BLaER1 treated with 17β-estradiol and CSF1 and Interleukin-3, amounts not matched to agents 10 nM and 100 nM (cell line): Measurements from ENCODE around the gene FAU.

ENCODE experiments used
- H3K27ac ChIP-seq, 11 experiments: shearing (Covaris generic); formaldehyde crosslinking; 2 replicates each; pipeline ENCODE4 v1.8.1; 2022
- H3K27me3 ChIP-seq, 11 experiments: shearing (Covaris generic); formaldehyde crosslinking; 2 replicates each; pipeline ENCODE4 v1.8.1; 2022
- H3K36me3 ChIP-seq, 11 experiments: shearing (Covaris generic); formaldehyde crosslinking; 2 replicates each; pipeline ENCODE4 v1.8.1; 2022
- H3K4me1 ChIP-seq, 10 experiments: shearing (Covaris generic); formaldehyde crosslinking; 2 replicates each; pipeline ENCODE4 v1.8.1; 2022
- H3K4me2 ChIP-seq, 11 experiments: shearing (Covaris generic); formaldehyde crosslinking; 2 replicates each; pipeline ENCODE4 v1.8.1; 2022
- H3K4me3 ChIP-seq, 10 experiments: shearing (Covaris generic); formaldehyde crosslinking; 2 replicates each; pipeline ENCODE4 v1.8.1; 2022
- H3K9ac ChIP-seq, 11 experiments: shearing (Covaris generic); formaldehyde crosslinking; 2 replicates each; pipeline ENCODE4 v1.8.1; 2022
- H3K9me3 ChIP-seq, 11 experiments: shearing (Covaris generic); formaldehyde crosslinking; replicated peaks in 1 of 11; 2 replicates each; pipeline ENCODE4 v1.8.1; 2022
- H4K20me1 ChIP-seq, 11 experiments: shearing (Covaris generic); formaldehyde crosslinking; 2 replicates each; pipeline ENCODE4 v1.8.1; 2022
- Cebpa-rat ChIP-seq, 11 experiments: shearing (Covaris generic); IDR thresholded peaks; 2 replicates each; pipeline ENCODE4 v1.8.1; 2022

FAU gene

GRCh38 chr11:65121865-65122696 lies at the start of gene FAU, which contains the start of gene MRPL49:
FAU (minus strand) TSS chr11:65122134; CDS start chr11:65121813, 321 bp downstream.
MRPL49 (plus strand) TSS chr11:65122321; CDS start chr11:65122347, 26 bp downstream.
- Histone ChIP-seq H3K4me2 (peak within 1 kb of the TSS; percentile 85 to 98 (median 95)), H3K9ac (peak within 1 kb of the TSS; percentile 91 to 99 (median 94)), H3K4me3 (peak within 1 kb of the TSS; percentile 82 to 99 (median 89)), H4K20me1 (peaks cover 0 to 56% (median 32%) of the 10 kb centered on the region in 11 experiments; a peak in 17 of 22 replicates), H3K27me3 (no peaks in the 10 kb centered on the region), H3K9me3 (no peaks in the 10 kb centered on the region), H3K27ac (peak within 1 kb of the TSS; percentile 85 to 97 (median 93)), H3K36me3 (peaks cover 62 to 71% (median 66%) of the 10 kb centered on the region in 11 experiments), H3K4me1 (peaks cover 32 to 60% (median 46%) of the 10 kb centered on the region in 10 experiments)
- no peak for TF ChIP-seq Cebpa-rat (IDR thresholded peaks at IDR 0.05)

GRCh38 chr11:65170058-65170534 lies 48.2 kb upstream of the FAU start, which contains the start of gene SPDYC:
SPDYC (plus strand) TSS chr11:65170233; CDS start chr11:65171358, 1,125 bp downstream.
- peak within 1 kb of the TSS; percentile 1 to 57 (median 34); a peak in 15 of 22 replicates for H3K4me2 ChIP-seq
- peak within 1 kb of the TSS in 10 of 11 experiments; percentile 2 to 62 (median 47); a peak in 16 of 22 replicates for H3K9ac ChIP-seq
- H4K20me1 ChIP-seq: no peaks in the 10 kb centered on the region
- no peak for TF ChIP-seq Cebpa-rat (IDR thresholded peaks at IDR 0.05)
- H3K27me3 ChIP-seq: no peaks in the 10 kb centered on the region
- H3K4me3 ChIP-seq: no peak within 1 kb of the TSS
- peaks cover 9 to 25% (median 18%) of the 10 kb centered on the region in 10 experiments for H3K4me1 ChIP-seq
- H3K36me3 ChIP-seq: no peaks in the 10 kb centered on the region
- H3K27ac ChIP-seq: peak within 1 kb of the TSS; percentile 14 to 78 (median 57); a peak in 20 of 22 replicates
- no peaks in the 10 kb centered on the region for H3K9me3 ChIP-seq

- no peak for TF ChIP-seq Cebpa-rat (IDR thresholded peaks at IDR 0.05)
- Histone ChIP-seq H3K27me3 (no peaks in the 10 kb centered on the region), H4K20me1 (no peaks in the 10 kb centered on the region), H3K4me3 (no peak overlapping the region), H3K4me2 (peak overlapping the region in 8 of 11 experiments; percentile 2 to 57 (median 41); a peak in 12 of 22 replicates), H3K27ac (peak overlapping the region; percentile 14 to 78 (median 57); a peak in 20 of 22 replicates), H3K36me3 (no peaks in the 10 kb centered on the region), H3K9ac (peak overlapping the region in 9 of 11 experiments; percentile 14 to 62 (median 53); a peak in 15 of 22 replicates), H3K9me3 (no peaks in the 10 kb centered on the region), H3K4me1 (peaks cover 9 to 25% (median 18%) of the 10 kb centered on the region in 10 experiments)
Observed at GRCh38 chr11:65169164-65169641, 47.3 kb upstream of the FAU start.

- no peak for TF ChIP-seq Cebpa-rat (IDR thresholded peaks at IDR 0.05)
- Histone ChIP-seq H4K20me1 (no peaks in the 10 kb centered on the region), H3K27me3 (no peaks in the 10 kb centered on the region), H3K4me1 (peaks cover 9 to 25% (median 18%) of the 10 kb centered on the region in 10 experiments), H3K9me3 (no peaks in the 10 kb centered on the region), H3K4me2 (no peak overlapping the region), H3K9ac (no peak overlapping the region), H3K4me3 (no peak overlapping the region), H3K27ac (no peak overlapping the region), H3K36me3 (no peaks in the 10 kb centered on the region)
Observed at GRCh38 chr11:65167656-65168055, 45.7 kb upstream of the FAU start.

- TF ChIP-seq Cebpa-rat (IDR thresholded peaks at IDR 0.05): no peak
- no peaks in the 10 kb centered on the region for H3K9me3 ChIP-seq
- H3K27me3 ChIP-seq: no peaks in the 10 kb centered on the region
- H3K27ac ChIP-seq: no peak overlapping the region
- H3K4me1 ChIP-seq: peaks cover 9 to 25% (median 18%) of the 10 kb centered on the region in 10 experiments
- H4K20me1 ChIP-seq: no peaks in the 10 kb centered on the region
- H3K36me3 ChIP-seq: no peaks in the 10 kb centered on the region
- H3K9ac ChIP-seq: no peak overlapping the region
- no peak overlapping the region for H3K4me3 ChIP-seq
- H3K4me2 ChIP-seq: no peak overlapping the region
Observed at GRCh38 chr11:65166893-65167292, 45.0 kb upstream of the FAU start.

- H3K4me3 ChIP-seq: no peak overlapping the region
- H4K20me1 ChIP-seq: no peaks in the 10 kb centered on the region
- H3K27ac ChIP-seq: no peak overlapping the region
- no peak overlapping the region for H3K4me2 ChIP-seq
- H3K27me3 ChIP-seq: no peaks in the 10 kb centered on the region
- TF ChIP-seq Cebpa-rat (IDR thresholded peaks at IDR 0.05): no peak
- H3K4me1 ChIP-seq: peaks cover 9 to 19% (median 17%) of the 10 kb centered on the region in 10 experiments
- no peak overlapping the region for H3K9ac ChIP-seq
- H3K9me3 ChIP-seq: no peaks in the 10 kb centered on the region
- H3K36me3 ChIP-seq: no peaks in the 10 kb centered on the region
Observed at GRCh38 chr11:65165410-65166317, 43.7 kb upstream of the FAU start.

- Histone ChIP-seq H3K9me3 (no peaks in the 10 kb centered on the region), H3K4me2 (no peak overlapping the region), H3K36me3 (no peaks in the 10 kb centered on the region), H4K20me1 (no peaks in the 10 kb centered on the region), H3K9ac (no peak overlapping the region), H3K4me1 (peaks cover 0 to 4% (median 2%) of the 10 kb centered on the region in 10 experiments; a peak in 12 of 20 replicates), H3K4me3 (no peak overlapping the region), H3K27ac (no peak overlapping the region), H3K27me3 (no peaks in the 10 kb centered on the region)
- no peak for TF ChIP-seq Cebpa-rat (IDR thresholded peaks at IDR 0.05)
Observed at GRCh38 chr11:65163684-65164083, 41.8 kb upstream of the FAU start.

GRCh38 chr11:65160643-65161042 lies 38.7 kb upstream of the FAU start:
- H4K20me1 ChIP-seq: no peaks in the 10 kb centered on the region
- no peaks in the 10 kb centered on the region for H3K4me1 ChIP-seq
- no peak overlapping the region for H3K4me3 ChIP-seq
- no peak overlapping the region for H3K9ac ChIP-seq
- no peak overlapping the region for H3K27ac ChIP-seq
- H3K27me3 ChIP-seq: no peaks in the 10 kb centered on the region
- no peaks in the 10 kb centered on the region for H3K9me3 ChIP-seq
- no peaks in the 10 kb centered on the region for H3K36me3 ChIP-seq
- TF ChIP-seq Cebpa-rat (IDR thresholded peaks at IDR 0.05): no peak
- H3K4me2 ChIP-seq: no peak overlapping the region
